Amygdala (tissue), 56 donors: ENCODE measurements around the gene AKAP8L.
"Not testable (repeated sequence)": the region's sequence is repeated elsewhere in the genome, so short reads cannot be mapped to it uniquely, and the experiment has no call there.

Experiments used
- DNase-seq, 56 donors: peaks; one replicate each; lab custom pipeline; 2025; lab: John Stamatoyannopoulos, UW

Gene AKAP8L

GRCh38 chr19:15365264-15365663 lies 53.5 kb downstream of the AKAP8L start:
- DNase-seq: no peak

- DNase-seq: not testable (repeated sequence)
Observed at GRCh38 chr19:15363791-15364190, 55.0 kb downstream of the AKAP8L start.

DNA sequence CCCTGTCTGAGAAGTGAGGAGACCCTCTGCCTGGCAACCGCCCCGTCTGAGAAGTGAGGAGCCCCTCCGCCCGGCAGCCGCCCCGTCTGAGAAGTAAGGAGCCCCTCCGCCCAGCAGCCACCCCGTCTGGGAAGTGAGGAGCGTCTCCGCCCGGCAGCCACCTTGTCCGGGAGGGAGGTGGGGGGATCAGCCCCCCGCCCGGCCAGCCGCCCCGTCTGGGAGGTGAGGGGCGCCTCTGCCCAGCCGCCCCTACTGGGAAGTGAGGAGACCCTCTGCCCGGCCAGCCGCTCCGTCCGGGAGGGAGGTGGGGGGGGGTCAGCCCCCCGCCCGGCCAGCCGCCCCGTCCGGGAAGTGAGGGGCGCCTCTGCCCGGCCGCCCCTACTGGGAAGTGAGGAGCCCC lies 55.7 kb downstream of the AKAP8L start:
- not testable (repeated sequence) for DNase-seq

GRCh38 chr19:15360015-15360414 lies 58.8 kb downstream of the AKAP8L start:
- DNase-seq: not testable (repeated sequence)

GRCh38 chr19:15358918-15359317 lies 59.9 kb downstream of the AKAP8L start:
- no peak for DNase-seq

DNA sequence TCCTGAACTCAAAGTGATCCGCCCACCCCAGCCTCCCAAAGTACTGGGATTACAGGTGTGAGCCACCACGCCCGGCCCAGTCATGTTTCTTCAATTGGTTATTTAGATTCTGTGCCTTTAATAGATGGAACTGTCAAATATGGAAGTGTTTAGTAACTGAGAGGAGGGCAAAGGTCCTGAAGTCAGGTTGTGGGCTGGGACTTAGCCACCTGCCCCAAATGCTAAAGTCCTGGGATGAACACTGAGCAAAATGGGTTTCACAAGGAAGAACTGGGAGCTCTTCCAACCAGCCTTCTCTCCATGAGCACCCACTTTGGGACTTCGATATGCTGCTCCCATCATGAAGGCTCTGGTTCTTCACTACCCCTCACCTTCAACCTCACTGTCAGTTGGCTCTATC lies 60.9 kb downstream of the AKAP8L start:
- no peak for DNase-seq

DNA sequence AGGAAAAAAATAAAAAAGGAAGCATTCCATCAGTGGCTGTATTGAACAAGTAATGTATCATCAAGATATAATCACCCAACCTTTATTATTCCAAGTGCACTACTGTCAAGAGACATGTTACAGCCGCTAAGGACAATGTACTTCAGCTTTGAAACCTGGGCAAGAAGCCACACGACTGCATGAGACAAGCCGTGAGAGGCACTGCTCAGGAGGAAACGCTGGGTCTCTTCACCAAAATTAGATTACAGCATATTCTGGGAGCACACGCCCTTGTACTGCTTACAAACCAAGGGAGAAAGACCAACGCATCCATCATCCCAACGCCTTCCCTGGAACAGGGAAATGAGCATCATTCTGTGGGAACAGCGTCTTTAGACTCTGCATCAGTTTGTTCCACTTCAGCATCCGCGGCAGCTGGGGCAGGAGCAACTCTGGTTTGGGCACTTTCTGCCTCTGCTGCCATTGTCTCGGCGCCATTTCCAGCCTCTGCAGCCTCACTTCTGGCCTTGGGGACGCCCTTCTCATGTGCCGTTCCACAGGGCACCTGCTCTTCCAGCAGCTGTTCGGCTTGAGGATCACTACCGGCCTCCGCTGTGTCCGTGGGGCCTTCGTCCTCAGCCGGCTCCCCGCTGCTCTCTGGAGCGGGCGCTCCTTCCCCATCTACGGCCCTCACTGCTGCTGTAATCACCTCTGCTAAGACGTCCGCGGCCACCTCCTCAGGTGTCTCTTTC lies 64.1 kb downstream of the AKAP8L start:
- no peak for DNase-seq

GRCh38 chr19:15353908-15354307 lies 64.9 kb downstream of the AKAP8L start:
- no peak for DNase-seq

GRCh38 chr19:15352535-15352934 lies 66.3 kb downstream of the AKAP8L start:
- DNase-seq: not testable (repeated sequence)

GRCh38 chr19:15341328-15341727 lies 77.5 kb downstream of the AKAP8L start:
- DNase-seq: not testable (repeated sequence)

- no peak for DNase-seq
Observed at GRCh38 chr19:15340086-15340485, 78.7 kb downstream of the AKAP8L start.

GRCh38 chr19:15337202-15337601 lies 81.6 kb downstream of the AKAP8L start:
- no peak for DNase-seq

- DNase-seq: not testable (repeated sequence)
Observed at GRCh38 chr19:15335992-15336391, 82.8 kb downstream of the AKAP8L start.

GRCh38 chr19:15332311-15332996 lies 86.3 kb downstream of the AKAP8L start, which contains the start of gene BRD4:
TSS of gene BRD4 (minus strand) at chr19:15332539. CDS start at chr19:15273099, 59,440 bp downstream.
- DNase-seq: peak in 46 of 56 donors; percentile 7 to 77 (median 47)

- peak in 34 of 56 donors; percentile 9 to 69 (median 39) for DNase-seq
Observed at GRCh38 chr19:15331419-15332310, 87.1 kb downstream of the AKAP8L start.

GRCh38 chr19:15330801-15331418 lies 87.9 kb downstream of the AKAP8L start:
- DNase-seq: peak in 1 of 56 donors; percentile 7
